GM10847 (cell line): ENCODE measurements around the gene FILIP1L.

ENCODE experiments used
- POLR2A ChIP-seq: IDR thresholded peaks from 2 replicates; pipeline ENCODE4 v1.6.1; 2011; ENCODE audit not compliant: insufficient read length; ENCODE audit errors: extremely low read depth

The FILIP1L gene

DNA sequence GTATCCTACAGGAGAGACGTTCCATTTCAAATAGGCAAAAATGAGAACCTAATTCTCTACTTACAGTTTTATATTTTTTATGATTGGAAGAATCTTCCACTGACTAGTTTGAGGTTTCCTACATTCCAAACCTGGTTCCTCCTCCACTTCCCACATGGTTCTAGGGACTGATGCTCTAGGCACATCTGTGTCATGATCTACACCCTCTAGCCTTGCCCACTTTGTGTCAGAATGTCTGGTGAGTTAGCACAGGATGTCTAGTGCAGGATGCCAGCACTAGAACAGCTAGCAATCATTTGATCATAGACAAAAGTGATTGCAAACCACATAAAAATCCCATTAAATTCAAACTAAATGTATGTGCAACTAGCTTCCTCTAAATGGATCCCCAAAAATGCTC, 26.7 kb upstream of the FILIP1L start:
- TF ChIP-seq POLR2A = no peak

- TF ChIP-seq POLR2A = no peak
These were observed 22.6 kb upstream of the FILIP1L start for GRCh38 chr3:100136921-100137320.

GRCh38 chr3:100131241-100131640, 16.9 kb upstream of the FILIP1L start:
- TF ChIP-seq POLR2A = no peak

- TF ChIP-seq POLR2A = no peak
These were observed 15.6 kb upstream of the FILIP1L start for GRCh38 chr3:100129941-100130340.

DNA sequence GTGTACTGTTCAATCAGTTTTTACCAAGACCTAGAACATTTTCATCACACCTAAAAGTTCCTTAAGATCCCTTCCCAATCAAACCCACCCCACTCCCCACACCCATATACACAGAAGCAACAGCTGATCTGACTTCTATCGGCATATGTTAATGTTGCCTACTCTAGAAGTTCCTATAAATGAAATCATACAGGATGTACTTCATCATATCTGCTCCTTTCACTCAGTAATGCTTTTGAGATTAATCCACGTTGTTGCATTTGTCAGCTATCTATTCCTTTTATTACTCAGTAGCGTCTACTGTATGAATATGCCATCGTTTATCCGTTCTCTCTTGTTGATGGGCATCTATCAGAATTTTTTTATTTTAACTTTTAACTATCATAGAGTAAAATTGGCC, 14.3 kb upstream of the FILIP1L start:
- TF ChIP-seq POLR2A = no peak

- TF ChIP-seq POLR2A = no peak
These were observed 13.5 kb upstream of the FILIP1L start for GRCh38 chr3:100127792-100128191.

DNA sequence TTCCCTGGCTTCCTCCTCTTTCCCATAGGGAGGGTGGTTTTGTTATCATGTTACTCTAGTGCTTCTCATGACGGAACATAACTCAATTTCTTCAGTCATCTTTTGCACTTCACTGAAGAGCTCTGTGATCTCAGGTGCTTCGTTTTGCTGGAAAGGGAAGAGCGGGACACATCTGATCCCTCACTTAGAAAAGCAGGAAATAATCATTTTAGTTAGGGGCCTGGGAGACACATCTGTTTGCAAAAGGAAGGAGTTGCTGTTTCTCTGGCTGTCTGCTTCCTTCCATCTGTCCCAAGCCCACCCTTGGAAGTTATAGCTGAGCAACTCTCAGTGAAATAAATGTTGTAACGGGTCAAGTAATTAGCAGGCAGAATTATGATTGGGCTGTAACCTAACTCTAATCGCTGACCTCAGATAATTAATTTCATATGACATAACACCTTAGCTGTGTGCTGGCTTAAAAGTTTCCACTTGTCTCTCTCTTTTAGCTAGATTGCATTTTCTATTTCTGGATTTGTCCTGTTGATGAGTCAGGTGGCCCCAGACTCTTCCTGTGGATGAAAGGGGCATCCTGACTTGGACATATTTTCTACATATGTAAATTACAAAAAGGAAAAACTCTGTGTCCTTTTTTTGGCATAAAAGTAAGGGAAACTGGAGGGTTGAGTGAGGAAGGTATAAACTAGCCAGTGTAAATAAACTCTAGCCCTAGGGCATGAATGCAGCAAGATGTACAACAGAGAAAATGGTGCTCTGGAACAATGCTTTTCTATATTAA, 11.0 kb upstream of the FILIP1L start:
- TF ChIP-seq POLR2A = no peak

DNA sequence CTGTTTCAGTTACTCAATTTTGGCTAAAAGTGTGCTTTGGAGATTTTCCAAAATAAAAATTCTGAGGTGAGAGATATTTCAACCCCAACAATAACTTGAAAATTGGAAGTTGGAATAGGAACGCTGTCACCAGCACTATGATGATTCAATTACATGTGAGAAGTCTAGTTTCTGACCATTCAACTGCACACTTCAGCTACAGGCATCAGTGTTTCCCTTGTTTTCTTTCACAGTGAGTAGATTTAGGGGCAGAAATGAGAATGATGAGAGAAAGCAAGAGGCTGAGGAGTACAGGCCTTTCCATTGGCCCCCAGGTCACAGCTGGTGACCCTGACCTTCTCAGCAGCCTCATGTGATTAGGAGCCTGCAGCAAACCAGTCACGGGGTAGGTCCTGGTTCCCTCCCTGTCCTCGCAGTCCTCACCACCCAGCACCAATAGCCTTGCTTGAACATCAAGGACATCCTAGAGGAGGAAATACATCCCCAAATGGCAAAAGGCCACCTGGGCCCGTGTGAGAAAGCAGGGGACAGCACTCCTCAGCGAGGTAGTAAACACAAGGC, 10.0 kb upstream of the FILIP1L start:
- no peak for TF ChIP-seq POLR2A

- TF ChIP-seq POLR2A = no peak
These were observed 8.8 kb upstream of the FILIP1L start for GRCh38 chr3:100123112-100123511.

- TF ChIP-seq POLR2A = no peak
These were observed 8.0 kb upstream of the FILIP1L start for GRCh38 chr3:100122321-100122720.

DNA sequence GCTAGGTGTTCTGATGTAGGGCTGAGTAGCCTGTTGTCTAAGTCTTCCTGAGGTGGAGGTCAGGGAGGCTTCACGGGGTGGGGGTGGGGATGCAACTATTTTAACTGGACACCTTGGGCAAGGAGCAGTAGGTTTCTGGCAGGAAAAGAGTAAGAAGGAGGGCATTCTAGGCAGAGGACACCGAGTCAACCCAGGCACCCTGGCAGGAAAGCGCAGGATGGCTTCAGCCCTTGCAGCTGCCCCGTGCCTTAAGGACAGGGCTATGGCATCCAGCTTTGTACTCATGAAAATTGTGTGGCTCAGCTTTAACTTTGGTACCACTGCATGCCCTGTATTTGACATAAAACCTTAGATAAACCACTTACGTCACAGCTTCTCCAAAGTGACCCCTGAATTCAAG, 6.4 kb upstream of the FILIP1L start:
- no peak for TF ChIP-seq POLR2A

DNA sequence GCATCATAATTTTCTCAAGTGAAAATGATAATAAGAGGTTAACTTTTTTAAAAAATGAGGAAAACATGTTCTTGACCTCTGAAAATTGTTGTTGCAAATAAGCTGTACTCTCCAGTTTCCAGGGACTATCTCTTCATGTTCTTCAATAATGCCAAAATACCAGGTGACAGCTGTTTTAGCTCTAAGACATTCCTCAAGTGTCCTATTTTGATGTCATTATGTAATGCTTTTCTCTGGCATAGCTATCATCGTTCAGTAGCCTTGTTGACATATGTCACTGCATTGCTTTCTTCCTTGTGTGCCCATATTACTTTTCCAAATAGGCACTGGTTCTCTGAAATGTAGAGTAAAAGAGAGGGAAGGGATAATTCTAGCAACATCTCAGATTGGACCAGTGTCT, 5.7 kb upstream of the FILIP1L start:
- no peak for TF ChIP-seq POLR2A

- TF ChIP-seq POLR2A = no peak
These were observed 2.8 kb upstream of the FILIP1L start for GRCh38 chr3:100117093-100117492.

DNA sequence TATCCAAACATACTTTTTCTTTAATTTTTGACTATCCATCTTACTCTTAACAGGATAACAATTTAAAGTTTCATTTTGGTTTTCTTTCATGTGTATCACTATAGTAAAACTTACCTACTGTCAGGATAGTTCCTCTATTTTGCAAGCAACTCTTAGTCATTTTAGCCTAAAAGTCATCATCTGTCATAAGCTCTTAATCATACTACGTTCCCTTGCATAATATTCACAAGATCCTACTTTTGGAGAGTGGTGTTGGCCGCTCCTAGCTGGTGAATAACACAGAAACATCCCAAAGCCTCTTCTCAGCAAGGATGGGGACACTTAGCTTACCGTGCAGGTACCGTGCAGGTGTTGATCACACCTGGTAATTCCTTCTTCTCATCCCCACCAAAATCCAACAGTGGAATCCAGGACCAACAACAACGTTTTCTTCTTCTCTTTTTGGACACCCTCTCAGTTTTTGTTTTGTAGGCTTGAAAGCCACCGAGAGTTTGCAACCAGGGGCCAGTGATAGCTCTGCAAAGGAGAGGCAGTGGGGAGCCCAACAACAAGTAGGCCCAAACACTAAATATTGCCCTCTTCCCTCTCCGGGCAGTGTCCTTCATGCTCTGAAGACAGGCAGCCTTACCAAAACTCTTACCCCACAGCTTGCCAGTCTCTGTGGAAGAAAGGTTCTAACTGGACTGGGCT, 433 bp downstream of the FILIP1L start:
- TF ChIP-seq POLR2A = no peak

- no peak for TF ChIP-seq POLR2A
These were observed 2.6 kb downstream of the FILIP1L start for GRCh38 chr3:100111728-100112127.

GRCh38 chr3:100110162-100110561, 4.1 kb downstream of the FILIP1L start:
- no peak for TF ChIP-seq POLR2A
